ENCODE results near the gene NALCN.

DNA sequence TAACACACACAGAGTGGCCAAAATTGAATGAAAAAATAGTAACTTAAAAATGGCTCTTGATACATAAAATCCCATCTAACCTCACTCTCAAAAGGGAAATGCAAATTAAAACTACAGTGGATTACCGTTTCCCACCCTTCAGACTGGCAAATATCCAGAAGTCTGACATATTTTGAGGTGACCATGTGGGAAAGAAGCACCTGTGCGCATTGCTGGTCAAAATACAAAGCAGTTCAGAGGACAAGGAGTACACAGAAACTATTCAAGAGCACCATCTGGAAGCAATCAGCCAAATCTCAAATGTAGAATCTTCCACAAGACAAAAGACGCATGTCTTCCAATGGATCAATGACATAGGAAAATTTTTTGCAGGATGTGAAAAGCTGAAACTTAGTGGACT lies 23.2 kb downstream of the NALCN start:
- TF ChIP-seq POLR2A (IDR thresholded peaks at IDR 0.05): no peak
- TF ChIP-seq, protein P1, sequence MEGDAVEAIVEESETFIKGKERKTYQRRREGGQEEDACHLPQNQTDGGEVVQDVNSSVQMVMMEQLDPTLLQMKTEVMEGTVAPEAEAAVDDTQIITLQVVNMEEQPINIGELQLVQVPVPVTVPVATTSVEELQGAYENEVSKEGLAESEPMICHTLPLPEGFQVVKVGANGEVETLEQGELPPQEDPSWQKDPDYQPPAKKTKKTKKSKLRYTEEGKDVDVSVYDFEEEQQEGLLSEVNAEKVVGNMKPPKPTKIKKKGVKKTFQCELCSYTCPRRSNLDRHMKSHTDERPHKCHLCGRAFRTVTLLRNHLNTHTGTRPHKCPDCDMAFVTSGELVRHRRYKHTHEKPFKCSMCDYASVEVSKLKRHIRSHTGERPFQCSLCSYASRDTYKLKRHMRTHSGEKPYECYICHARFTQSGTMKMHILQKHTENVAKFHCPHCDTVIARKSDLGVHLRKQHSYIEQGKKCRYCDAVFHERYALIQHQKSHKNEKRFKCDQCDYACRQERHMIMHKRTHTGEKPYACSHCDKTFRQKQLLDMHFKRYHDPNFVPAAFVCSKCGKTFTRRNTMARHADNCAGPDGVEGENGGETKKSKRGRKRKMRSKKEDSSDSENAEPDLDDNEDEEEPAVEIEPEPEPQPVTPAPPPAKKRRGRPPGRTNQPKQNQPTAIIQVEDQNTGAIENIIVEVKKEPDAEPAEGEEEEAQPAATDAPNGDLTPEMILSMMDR (IDR thresholded peaks at IDR 0.05): no peak

Measured in uterus (tissue), 2 donors.